ENCODE data around the gene TIMM13.

The TIMM13 gene

GRCh38 chr19:2454962-2455850 lies 27.8 kb upstream of the TIMM13 start:
- no peak for DNase-seq

GRCh38 chr19:2454199-2454961 lies 27.0 kb upstream of the TIMM13 start:
- no peak for DNase-seq

GRCh38 chr19:2453431-2454025 lies 26.1 kb upstream of the TIMM13 start:
- no peak for DNase-seq

- DNase-seq: no peak
Observed at GRCh38 chr19:2451741-2452140, 24.4 kb upstream of the TIMM13 start.

- DNase-seq: no peak
Observed at GRCh38 chr19:2451138-2451537, 23.8 kb upstream of the TIMM13 start.

GRCh38 chr19:2449019-2449418 lies 21.6 kb upstream of the TIMM13 start:
- DNase-seq: no peak

GRCh38 chr19:2446381-2446780 lies 19.0 kb upstream of the TIMM13 start:
- no peak for DNase-seq

- DNase-seq: no peak
Observed at GRCh38 chr19:2444251-2445002, 17.0 kb upstream of the TIMM13 start.

GRCh38 chr19:2443785-2444182 lies 16.4 kb upstream of the TIMM13 start:
- no peak for DNase-seq

- no peak for DNase-seq
Observed at GRCh38 chr19:2443116-2443784, 15.9 kb upstream of the TIMM13 start.

GRCh38 chr19:2441096-2441752 lies 13.8 kb upstream of the TIMM13 start:
- no peak for DNase-seq

- DNase-seq: no peak
Observed at GRCh38 chr19:2440515-2440914, 13.1 kb upstream of the TIMM13 start.

- no peak for DNase-seq
Observed at GRCh38 chr19:2438178-2438577, 10.8 kb upstream of the TIMM13 start.

GRCh38 chr19:2436926-2437325 lies 9.5 kb upstream of the TIMM13 start:
- DNase-seq: no peak

- DNase-seq: no peak
Observed at GRCh38 chr19:2436384-2436783, 9.0 kb upstream of the TIMM13 start.

GRCh38 chr19:2434721-2435265 lies 7.4 kb upstream of the TIMM13 start:
- DNase-seq: no peak

GRCh38 chr19:2434267-2434666 lies 6.9 kb upstream of the TIMM13 start:
- DNase-seq: no peak

- no peak for DNase-seq
Observed at GRCh38 chr19:2433854-2434253, 6.5 kb upstream of the TIMM13 start.

- no peak for DNase-seq
Observed at GRCh38 chr19:2432131-2432848, 4.9 kb upstream of the TIMM13 start.

- no peak for DNase-seq
Observed at GRCh38 chr19:2431318-2432055, 4.1 kb upstream of the TIMM13 start.
